GM23338 (cell line): ENCODE measurements around the gene BPIFA2. TPM values are rescaled to one million over a fixed set of nuclear protein-coding genes. Genes with fewer than 3 reads are reported as not detected.

Source experiments
- ATAC-seq: fragments of 200-7000 bp; cut with Tn5 transposase; 3 replicates; pipeline ENCODE4 v1.9.1; 2020
- DNase-seq: peaks from one replicate; pipeline ENCODE4 v3.0.0-alpha.2; 2015; ENCODE audit warnings: low spot score
- H2AFZ ChIP-seq: fragments of 200-600 bp; sonication (generic); 2 replicates; pipeline ENCODE4 v1.8.0; 2016; ENCODE audit warnings: antibody characterized with exemption, mild to moderate bottlenecking, moderate library complexity
- H3F3A ChIP-seq: fragments of 200-600 bp; sonication (generic); replicated peaks from 2 replicates; pipeline ENCODE4 v1.8.0; 2017; ENCODE audit warnings: antibody characterized with exemption, mixed run types, low read depth
- H3K27ac ChIP-seq: fragments of 200-600 bp; sonication (generic); 2 replicates; pipeline ENCODE4 v1.6.1; 2016; ENCODE audit warnings: low read depth
- H3K27me3 ChIP-seq: fragments of 200-600 bp; sonication (generic); 2 replicates; pipeline ENCODE4 v1.8.0; 2016; ENCODE audit warnings: mild to moderate bottlenecking, mixed run types, moderate library complexity; ENCODE audit not compliant: insufficient read depth
- H3K36me3 ChIP-seq: fragments of 200-600 bp; sonication (generic); 2 replicates; pipeline ENCODE4 v1.8.0; 2016; ENCODE audit warnings: mild to moderate bottlenecking; ENCODE audit not compliant: insufficient read depth
- H3K4me1 ChIP-seq: fragments of 200-600 bp; sonication (generic); 2 replicates; pipeline ENCODE4 v1.8.0; 2016; ENCODE audit warnings: mild to moderate bottlenecking, moderate library complexity; ENCODE audit not compliant: insufficient read depth
- H3K4me2 ChIP-seq: fragments of 200-600 bp; sonication (generic); 2 replicates; pipeline ENCODE4 v1.7.1; 2017; ENCODE audit warnings: mixed run types
- H3K4me3 ChIP-seq: fragments of 200-600 bp; sonication (generic); 2 replicates; pipeline ENCODE4 v1.6.1; 2016; ENCODE audit warnings: mixed run types
- H3K79me2 ChIP-seq: fragments of 200-600 bp; sonication (generic); replicated peaks from 2 replicates; pipeline ENCODE4 v1.8.0; 2017; ENCODE audit warnings: mild to moderate bottlenecking; ENCODE audit not compliant: insufficient read depth
- H3K9me2 ChIP-seq: fragments of 200-600 bp; sonication (generic); 2 replicates; pipeline ENCODE4 v1.8.0; 2017; ENCODE audit not compliant: insufficient read depth
- H4K20me1 ChIP-seq: fragments of 200-600 bp; sonication (generic); replicated peaks from 2 replicates; pipeline ENCODE4 v1.8.0; 2017; ENCODE audit warnings: mild to moderate bottlenecking; ENCODE audit not compliant: insufficient read depth
- H3K27ac Mint-ChIP-seq: 2 replicates; pipeline ENCODE4 v1.8.0; 2020; ENCODE audit warnings: inconsistent platforms, mild to moderate bottlenecking, moderate library complexity, mixed read lengths
- H3K27me3 Mint-ChIP-seq: 3 replicates; pipeline ENCODE4 v1.8.0; 2022; ENCODE audit warnings: low read depth, mild to moderate bottlenecking, moderate library complexity, mixed read lengths, inconsistent platforms; ENCODE audit not compliant: insufficient read depth, poor library complexity
- H3K36me3 Mint-ChIP-seq: 3 replicates; pipeline ENCODE4 v1.8.0; 2021; ENCODE audit warnings: low read depth, mild to moderate bottlenecking, inconsistent platforms, moderate library complexity, mixed read lengths
- H3K4me1 Mint-ChIP-seq: 3 replicates; pipeline ENCODE4 v1.8.0; 2020; ENCODE audit warnings: mild to moderate bottlenecking, inconsistent platforms, mixed read lengths
- H3K4me3 Mint-ChIP-seq: 3 replicates; pipeline ENCODE4 v1.8.0; 2021; ENCODE audit warnings: moderate library complexity, mild to moderate bottlenecking, inconsistent platforms, mixed read lengths
- H3K9me3 Mint-ChIP-seq: 3 replicates; pipeline ENCODE4 v1.8.0; 2020; ENCODE audit warnings: moderate library complexity, mild to moderate bottlenecking, inconsistent platforms, mixed read lengths
- CREB1 ChIP-seq: fragments of 250-450 bp; sonication (Bioruptor Pico); IDR thresholded peaks from 2 replicates; pipeline ENCODE4 v1.5.0; 2020; ENCODE audit warnings: low read depth, mild to moderate bottlenecking, moderate library complexity
- EZH2 ChIP-seq: fragments of 200-600 bp; sonication (generic); IDR thresholded peaks from one replicate; pipeline ENCODE4 v1.8.0; 2017; ENCODE audit warnings: antibody characterized with exemption, mild to moderate bottlenecking, low read depth; ENCODE audit not compliant: unreplicated experiment
- JUNB ChIP-seq: IDR thresholded peaks from one replicate; pipeline ENCODE4 v1.6.1; 2016; ENCODE audit warnings: antibody characterized with exemption; ENCODE audit not compliant: unreplicated experiment
- NANOG ChIP-seq: IDR thresholded peaks from 2 replicates; pipeline ENCODE4 v1.6.1; 2016; ENCODE audit warnings: antibody characterized with exemption, borderline replicate concordance
- POLR2AphosphoS5 ChIP-seq: IDR thresholded peaks from 2 replicates; pipeline ENCODE4 v1.6.1; 2016; ENCODE audit warnings: antibody characterized with exemption, low read depth
- ZNF114 ChIP-seq: fragments of 250-450 bp; sonication (Bioruptor Pico); IDR thresholded peaks from 2 replicates; pipeline ENCODE4 v1.5.0; 2020; ENCODE audit warnings: mild to moderate bottlenecking, moderate library complexity
- ZNF331 ChIP-seq: fragments of 250-450 bp; sonication (Bioruptor Pico); IDR thresholded peaks from 2 replicates; pipeline ENCODE4 v1.5.0; 2020; ENCODE audit warnings: low read depth, mild to moderate bottlenecking, moderate library complexity
- ZNF462 ChIP-seq: fragments of 250-450 bp; sonication (Bioruptor Pico); IDR thresholded peaks from 2 replicates; pipeline ENCODE4 v1.5.0; 2020; ENCODE audit warnings: mild to moderate bottlenecking, moderate library complexity
- polyA plus RNA-seq: library from polyadenylated mRNA; unstranded; fragments of >200 nt; fragmentation: Nextera tagmentation; extraction: Ambion mirVana; gene quantifications from 2 replicates; pipeline ENCODE4 v1.2.1, GENCODE V29; 2016
- total RNA-seq: library from RNA; depleted of rRNA; stranded (reverse); fragments of >200 nt; shearing (Covaris generic); gene quantifications from 2 replicates; pipeline ENCODE4 v1.2.3, GENCODE V29; 2014
- TF ChIP-seq, protein P1 (sequence below): IDR thresholded peaks from one replicate; pipeline ENCODE4 v1.6.1; 2018; ENCODE audit warnings: antibody characterized with exemption; ENCODE audit not compliant: unreplicated experiment
- TF ChIP-seq, protein P2 (sequence below), 2 experiments: fragments of 200-600 bp in 1 of 2; sonication (generic) in 1 of 2; conservative IDR thresholded peaks; 2 replicates each; pipeline versions ENCODE4 v1.5.1 to v1.6.1; 2016 to 2017; ENCODE audit warnings: antibody characterized with exemption in 2 of 2, low read depth in 2 of 2, mild to moderate bottlenecking in 2 of 2, moderate library complexity in 1 of 2

The BPIFA2 gene
- total and polyA plus RNA-seq, 2 experiments from 2014 or later: not detected

DNA sequence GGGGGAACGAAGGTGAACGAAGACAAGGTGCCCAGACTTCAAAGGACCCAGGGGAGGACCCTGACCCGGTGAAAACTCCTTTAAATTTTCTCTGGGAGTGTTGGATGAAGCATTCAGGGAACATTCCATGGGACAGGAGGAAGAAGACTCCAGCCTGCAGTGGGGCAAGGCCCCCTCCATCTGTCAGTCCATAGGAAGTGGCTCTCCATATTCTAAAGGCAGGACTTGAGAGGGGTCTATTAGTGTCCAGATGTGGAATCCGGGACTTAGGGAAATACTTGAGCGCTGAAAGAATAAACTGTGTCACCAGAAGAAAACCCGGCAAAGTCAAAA is 3.2 kb upstream of the BPIFA2 start:
- H3K4me3 ChIP-seq: no peak overlapping the region
- no peak overlapping the region for H2AFZ ChIP-seq
- 0 out of 2 replicates have a peak, but pooled peaks cover 3% of the 10 kb centered on the region for H3K36me3 ChIP-seq
- H3K36me3 Mint-ChIP-seq: peaks cover 7% of the 10 kb centered on the region; the same call in 2 of the 3 replicates
- H3K4me1 Mint-ChIP-seq: no peaks in the 10 kb centered on the region
- no peak overlapping the region for H3K27ac Mint-ChIP-seq
- peaks cover 8% of the 10 kb centered on the region for H3K27me3 Mint-ChIP-seq
- no peaks in the 10 kb centered on the region for H3F3A ChIP-seq
- H3K4me1 ChIP-seq: no peaks in the 10 kb centered on the region
- no peaks in the 10 kb centered on the region for H3K27me3 ChIP-seq
- peaks cover 11% of the 10 kb centered on the region; the same call in 1 of the 2 replicates for H3K9me2 ChIP-seq
- H3K4me2 ChIP-seq: no peak overlapping the region
- ATAC-seq (no peak), DNase-seq (no peak)
- peaks cover 13% of the 10 kb centered on the region for H3K9me3 Mint-ChIP-seq
- no peaks in the 10 kb centered on the region for H3K79me2 ChIP-seq
- no peak overlapping the region for H3K4me3 Mint-ChIP-seq
- H4K20me1 ChIP-seq: no peaks in the 10 kb centered on the region; the same call in 1 of the 2 replicates
- no peak overlapping the region for H3K27ac ChIP-seq
- TF ChIP-seq JUNB: no peak
- TF ChIP-seq EZH2: no peak
- no peak for TF ChIP-seq ZNF331
- TF ChIP-seq ZNF462 (CRISPR knock-in tag): no peak

DNA sequence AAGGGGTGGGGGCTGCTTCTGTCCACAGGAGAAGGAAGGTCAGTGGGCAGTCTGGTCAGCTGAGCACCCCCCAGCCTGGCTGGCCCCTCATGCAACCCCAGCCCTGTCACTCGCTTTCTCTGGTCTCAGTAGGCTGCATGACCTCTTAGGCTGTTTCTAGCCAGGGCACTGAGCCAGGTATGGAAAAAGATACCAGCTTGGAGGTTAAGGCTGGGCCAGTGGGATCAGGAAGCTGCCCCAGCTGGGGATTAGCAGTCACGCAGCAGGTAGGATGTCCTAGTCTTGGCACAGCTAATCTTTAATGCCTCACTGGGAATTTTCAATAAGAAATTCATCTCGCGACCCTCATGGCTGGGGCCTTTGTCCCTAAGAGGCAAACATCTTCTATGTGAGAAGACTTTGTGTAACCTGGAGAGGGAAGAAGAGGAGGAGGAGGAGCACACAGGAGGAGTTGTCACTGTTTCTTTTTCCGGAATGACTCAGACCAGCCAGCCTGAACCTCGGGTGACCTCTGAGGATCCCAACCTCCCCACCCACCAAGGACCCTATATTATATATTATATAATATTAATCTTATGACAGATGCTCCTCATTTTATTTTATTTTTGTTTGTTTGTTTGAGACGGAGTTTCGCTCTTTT is 2.4 kb upstream of the BPIFA2 start:
- no peaks in the 10 kb centered on the region for H3K4me1 ChIP-seq
- TF ChIP-seq ZNF114 (CRISPR knock-in tag) (no peak), EZH2 (no peak), POLR2AphosphoS5 (no peak), NANOG (no peak), CREB1 (CRISPR knock-in tag) (no peak)
- TF ChIP-seq, protein P1, sequence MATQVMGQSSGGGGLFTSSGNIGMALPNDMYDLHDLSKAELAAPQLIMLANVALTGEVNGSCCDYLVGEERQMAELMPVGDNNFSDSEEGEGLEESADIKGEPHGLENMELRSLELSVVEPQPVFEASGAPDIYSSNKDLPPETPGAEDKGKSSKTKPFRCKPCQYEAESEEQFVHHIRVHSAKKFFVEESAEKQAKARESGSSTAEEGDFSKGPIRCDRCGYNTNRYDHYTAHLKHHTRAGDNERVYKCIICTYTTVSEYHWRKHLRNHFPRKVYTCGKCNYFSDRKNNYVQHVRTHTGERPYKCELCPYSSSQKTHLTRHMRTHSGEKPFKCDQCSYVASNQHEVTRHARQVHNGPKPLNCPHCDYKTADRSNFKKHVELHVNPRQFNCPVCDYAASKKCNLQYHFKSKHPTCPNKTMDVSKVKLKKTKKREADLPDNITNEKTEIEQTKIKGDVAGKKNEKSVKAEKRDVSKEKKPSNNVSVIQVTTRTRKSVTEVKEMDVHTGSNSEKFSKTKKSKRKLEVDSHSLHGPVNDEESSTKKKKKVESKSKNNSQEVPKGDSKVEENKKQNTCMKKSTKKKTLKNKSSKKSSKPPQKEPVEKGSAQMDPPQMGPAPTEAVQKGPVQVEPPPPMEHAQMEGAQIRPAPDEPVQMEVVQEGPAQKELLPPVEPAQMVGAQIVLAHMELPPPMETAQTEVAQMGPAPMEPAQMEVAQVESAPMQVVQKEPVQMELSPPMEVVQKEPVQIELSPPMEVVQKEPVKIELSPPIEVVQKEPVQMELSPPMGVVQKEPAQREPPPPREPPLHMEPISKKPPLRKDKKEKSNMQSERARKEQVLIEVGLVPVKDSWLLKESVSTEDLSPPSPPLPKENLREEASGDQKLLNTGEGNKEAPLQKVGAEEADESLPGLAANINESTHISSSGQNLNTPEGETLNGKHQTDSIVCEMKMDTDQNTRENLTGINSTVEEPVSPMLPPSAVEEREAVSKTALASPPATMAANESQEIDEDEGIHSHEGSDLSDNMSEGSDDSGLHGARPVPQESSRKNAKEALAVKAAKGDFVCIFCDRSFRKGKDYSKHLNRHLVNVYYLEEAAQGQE: no peak
- TF ChIP-seq, protein P2, sequence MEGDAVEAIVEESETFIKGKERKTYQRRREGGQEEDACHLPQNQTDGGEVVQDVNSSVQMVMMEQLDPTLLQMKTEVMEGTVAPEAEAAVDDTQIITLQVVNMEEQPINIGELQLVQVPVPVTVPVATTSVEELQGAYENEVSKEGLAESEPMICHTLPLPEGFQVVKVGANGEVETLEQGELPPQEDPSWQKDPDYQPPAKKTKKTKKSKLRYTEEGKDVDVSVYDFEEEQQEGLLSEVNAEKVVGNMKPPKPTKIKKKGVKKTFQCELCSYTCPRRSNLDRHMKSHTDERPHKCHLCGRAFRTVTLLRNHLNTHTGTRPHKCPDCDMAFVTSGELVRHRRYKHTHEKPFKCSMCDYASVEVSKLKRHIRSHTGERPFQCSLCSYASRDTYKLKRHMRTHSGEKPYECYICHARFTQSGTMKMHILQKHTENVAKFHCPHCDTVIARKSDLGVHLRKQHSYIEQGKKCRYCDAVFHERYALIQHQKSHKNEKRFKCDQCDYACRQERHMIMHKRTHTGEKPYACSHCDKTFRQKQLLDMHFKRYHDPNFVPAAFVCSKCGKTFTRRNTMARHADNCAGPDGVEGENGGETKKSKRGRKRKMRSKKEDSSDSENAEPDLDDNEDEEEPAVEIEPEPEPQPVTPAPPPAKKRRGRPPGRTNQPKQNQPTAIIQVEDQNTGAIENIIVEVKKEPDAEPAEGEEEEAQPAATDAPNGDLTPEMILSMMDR (conservative IDR thresholded peaks at IDR 0.05; ENCODE audit: low read depth in 2 of 2): no peak

More for the DNA sequence above, 2.4 kb upstream of the BPIFA2 start:
- no peaks in the 10 kb centered on the region; the same call in 1 of the 2 replicates for H4K20me1 ChIP-seq
- H3F3A ChIP-seq: no peaks in the 10 kb centered on the region
- H3K4me2 ChIP-seq: no peak overlapping the region
- no peak overlapping the region for H3K27ac ChIP-seq
- Mint-ChIP-seq H3K4me1 (no peaks in the 10 kb centered on the region), H3K27me3 (peaks cover 8% of the 10 kb centered on the region), H3K9me3 (peaks cover 17% of the 10 kb centered on the region), H3K36me3 (peaks cover 7% of the 10 kb centered on the region; the same call in 2 of the 3 replicates), H3K4me3 (no peak overlapping the region), H3K27ac (no peak overlapping the region)
- DNase-seq (no peak), ATAC-seq (no peak)
- H3K9me2 ChIP-seq: peaks cover 9% of the 10 kb centered on the region; the same call in 1 of the 2 replicates
- no peak overlapping the region for H3K4me3 ChIP-seq
- H2AFZ ChIP-seq: no peak overlapping the region
- H3K36me3 ChIP-seq: 0 out of 2 replicates have a peak, but pooled peaks cover 3% of the 10 kb centered on the region
- no peaks in the 10 kb centered on the region for H3K79me2 ChIP-seq
- no peaks in the 10 kb centered on the region for H3K27me3 ChIP-seq
